KOPT-K1 (cell line): ENCODE data around the gene OVOL1.
"Not testable (repeated sequence)": the region's sequence is repeated elsewhere in the genome, so short reads cannot be mapped to it uniquely, and the experiment has no call there.

Source experiments
- H3K27ac ChIP-seq: fragments of 200-600 bp; sonication (generic); 2 replicates; pipeline ENCODE4 v1.5.1; 2016; ENCODE audit warnings: antibody characterized with exemption, mild to moderate bottlenecking, low read depth, low read length; ENCODE audit not compliant: poor library complexity, severe bottlenecking
- H3K36me3 ChIP-seq: fragments of 200-600 bp; sonication (generic); 2 replicates; pipeline ENCODE4 v1.5.1; 2017; ENCODE audit warnings: antibody characterized with exemption, mild to moderate bottlenecking, low read length, moderate library complexity; ENCODE audit not compliant: insufficient read depth
- H3K9me3 ChIP-seq: fragments of 200-600 bp; sonication (generic); 2 replicates; pipeline ENCODE4 v1.5.1; 2017; ENCODE audit warnings: antibody characterized with exemption, low read length, mild to moderate bottlenecking; ENCODE audit not compliant: insufficient read depth, poor library complexity, severe bottlenecking

OVOL1 gene

GRCh38 chr11:65786786-65787636 lies at the start of gene OVOL1:
Gene OVOL1 (plus strand): TSS chr11:65787063. CDS start chr11:65787374, 311 bp downstream.
- H3K9me3 ChIP-seq: no peaks in the 10 kb centered on the region
- no peaks in the 10 kb centered on the region for H3K36me3 ChIP-seq
- no peak within 1 kb of the TSS for H3K27ac ChIP-seq

- Histone ChIP-seq H3K36me3 (no peaks in the 10 kb centered on the region), H3K27ac (no peak overlapping the region), H3K9me3 (peaks cover 24% of the 10 kb centered on the region)
Observed at GRCh38 chr11:65739022-65739421, 47.8 kb upstream of the OVOL1 start.

GRCh38 chr11:65741185-65741584 lies 45.7 kb upstream of the OVOL1 start:
- H3K9me3 ChIP-seq: peaks cover 17% of the 10 kb centered on the region
- H3K36me3 ChIP-seq: no peaks in the 10 kb centered on the region
- H3K27ac ChIP-seq: no peak overlapping the region

GRCh38 chr11:65742353-65742752 lies 44.5 kb upstream of the OVOL1 start:
- Histone ChIP-seq H3K9me3 (peaks cover 6% of the 10 kb centered on the region), H3K36me3 (no peaks in the 10 kb centered on the region), H3K27ac (no peak overlapping the region)

GRCh38 chr11:65743681-65744025 lies 43.2 kb upstream of the OVOL1 start:
- peaks cover 1% of the 10 kb centered on the region for H3K9me3 ChIP-seq
- no peak overlapping the region for H3K27ac ChIP-seq
- H3K36me3 ChIP-seq: no peaks in the 10 kb centered on the region

GRCh38 chr11:65744026-65744698 lies 42.7 kb upstream of the OVOL1 start:
- Histone ChIP-seq H3K9me3 (peaks cover 6% of the 10 kb centered on the region), H3K27ac (no peak overlapping the region), H3K36me3 (no peaks in the 10 kb centered on the region)

GRCh38 chr11:65744699-65745042 lies 42.2 kb upstream of the OVOL1 start:
- Histone ChIP-seq H3K9me3 (peaks cover 9% of the 10 kb centered on the region), H3K27ac (no peak overlapping the region), H3K36me3 (no peaks in the 10 kb centered on the region)

- Histone ChIP-seq H3K36me3 (no peaks in the 10 kb centered on the region), H3K9me3 (peaks cover 9% of the 10 kb centered on the region), H3K27ac (no peak overlapping the region)
Observed at GRCh38 chr11:65745049-65745448, 41.8 kb upstream of the OVOL1 start.

GRCh38 chr11:65762169-65762568 lies 24.7 kb upstream of the OVOL1 start:
- not testable (repeated sequence) for H3K36me3 ChIP-seq, H3K9me3 ChIP-seq, H3K27ac ChIP-seq

GRCh38 chr11:65762816-65763215 lies 24.0 kb upstream of the OVOL1 start:
- H3K27ac ChIP-seq, H3K9me3 ChIP-seq, H3K36me3 ChIP-seq: not testable (repeated sequence)

GRCh38 chr11:65764434-65764833 lies 22.4 kb upstream of the OVOL1 start:
- H3K27ac ChIP-seq: no peak overlapping the region
- no peaks in the 10 kb centered on the region for H3K36me3 ChIP-seq
- H3K9me3 ChIP-seq: no peaks in the 10 kb centered on the region

- Histone ChIP-seq H3K9me3 (no peaks in the 10 kb centered on the region), H3K36me3 (no peaks in the 10 kb centered on the region), H3K27ac (no peak overlapping the region)
Observed at GRCh38 chr11:65766535-65766934, 20.3 kb upstream of the OVOL1 start.

GRCh38 chr11:65767406-65767805 lies 19.5 kb upstream of the OVOL1 start:
- no peak overlapping the region for H3K27ac ChIP-seq

GRCh38 chr11:65767806-65768205 lies 19.1 kb upstream of the OVOL1 start:
- not testable (repeated sequence) for H3K9me3 ChIP-seq, H3K27ac ChIP-seq, H3K36me3 ChIP-seq

More at GRCh38 chr11:65767406-65767805, 19.5 kb upstream of the OVOL1 start:
- Histone ChIP-seq H3K36me3 (no peaks in the 10 kb centered on the region), H3K9me3 (no peaks in the 10 kb centered on the region)

GRCh38 chr11:65770951-65771567 lies 15.8 kb upstream of the OVOL1 start:
- Histone ChIP-seq H3K36me3 (peaks cover under 1% of the 10 kb centered on the region; the same call in 1 of the 2 replicates), H3K27ac (no peak overlapping the region), H3K9me3 (no peaks in the 10 kb centered on the region)
